IPS-11a (cell line): ENCODE data around the gene RNF10.
A peak's percentile ranks its signal among the peaks of the same experiment; 100 is the strongest.
"Not testable (repeated sequence)": the region's sequence is repeated elsewhere in the genome, so short reads cannot be mapped to it uniquely, and the experiment has no call there.

Source experiments
- H3K4me3 ChIP-seq: one replicate; pipeline ENCODE4 v1.5.1; 2013; ENCODE audit warnings: low read depth, low read length, control low read depth

The RNF10 gene

DNA sequence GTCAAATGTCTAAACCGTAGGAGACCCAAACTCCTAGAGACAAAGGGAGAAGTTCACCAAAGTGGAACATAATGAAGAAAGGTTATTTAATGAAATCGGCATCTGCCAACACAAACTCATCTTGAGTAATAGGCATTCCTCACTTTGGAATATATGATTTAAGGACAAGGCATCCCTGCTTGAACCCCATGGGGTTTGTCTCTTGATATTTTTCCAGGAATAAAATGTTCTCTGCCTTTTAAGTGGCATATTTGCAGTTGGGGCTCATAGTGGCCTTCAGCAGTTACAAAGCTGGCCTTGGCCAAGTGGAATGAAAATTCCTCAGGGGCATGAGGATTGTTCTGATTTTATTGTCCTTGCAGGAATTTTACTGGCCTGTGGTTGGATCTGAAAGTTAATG lies 40.0 kb downstream of the RNF10 start:
- no peak overlapping the region for H3K4me3 ChIP-seq

- H3K4me3 ChIP-seq, result no peak overlapping the region
Measured at GRCh38 chr12:120579179-120579578, 45.0 kb downstream of the RNF10 start.

GRCh38 chr12:120580787-120581723 lies 46.9 kb downstream of the RNF10 start, which contains the start of gene POP5:
Gene POP5 (minus strand): TSS chr12:120581402. CDS start chr12:120581362, 40 bp downstream.
- H3K4me3 ChIP-seq, result peak within 1 kb of the TSS; percentile 85

- H3K4me3 ChIP-seq, result no peak overlapping the region
Measured at GRCh38 chr12:120581998-120582397, 47.8 kb downstream of the RNF10 start.

- peak overlapping the region; percentile 2 for H3K4me3 ChIP-seq
Measured at GRCh38 chr12:120583478-120584030, 49.4 kb downstream of the RNF10 start.

- peak overlapping the region; percentile 28 for H3K4me3 ChIP-seq
Measured at GRCh38 chr12:120584343-120585149, 50.4 kb downstream of the RNF10 start.

DNA sequence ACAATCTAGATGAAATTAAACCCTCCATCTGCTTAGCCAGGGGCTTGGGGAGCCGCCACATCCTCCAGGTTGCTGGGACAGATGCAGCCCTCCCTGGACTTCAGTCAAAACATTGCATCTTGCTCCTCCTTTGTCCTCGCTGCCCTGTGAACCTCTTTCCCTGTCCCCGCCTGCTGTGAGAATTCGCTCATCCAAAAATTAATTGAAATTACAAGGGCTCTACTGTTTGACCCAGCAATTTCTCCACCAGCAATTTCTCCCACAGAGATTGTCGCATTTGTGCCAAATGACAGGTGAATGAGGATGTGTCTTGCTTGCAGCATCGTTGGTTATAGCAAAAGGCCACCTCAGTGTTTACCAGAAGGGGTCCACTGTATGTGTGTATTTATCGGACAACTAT lies 52.0 kb downstream of the RNF10 start:
- no peak overlapping the region for H3K4me3 ChIP-seq

DNA sequence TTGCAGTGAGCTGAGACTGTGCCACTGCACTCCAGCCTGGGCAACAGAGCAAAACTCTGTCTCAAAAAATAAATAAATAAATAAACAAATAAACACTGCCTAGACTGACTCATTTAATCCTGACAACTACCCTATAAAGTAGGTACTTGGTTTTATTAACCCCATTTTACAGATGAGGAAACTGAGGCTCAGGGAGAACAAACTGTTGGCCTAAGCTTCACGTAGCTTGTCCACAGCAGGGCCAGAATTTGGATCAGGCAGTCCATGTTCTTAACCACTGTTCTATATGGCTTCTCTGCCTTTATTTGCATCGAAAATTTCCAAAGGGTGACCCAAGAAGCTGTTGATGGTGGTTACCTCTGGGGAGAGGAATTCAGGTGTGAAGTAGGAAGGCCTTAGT lies 52.7 kb downstream of the RNF10 start:
- no peak overlapping the region for H3K4me3 ChIP-seq

GRCh38 chr12:120588371-120588770 lies 54.2 kb downstream of the RNF10 start:
- H3K4me3 ChIP-seq, result no peak overlapping the region

DNA sequence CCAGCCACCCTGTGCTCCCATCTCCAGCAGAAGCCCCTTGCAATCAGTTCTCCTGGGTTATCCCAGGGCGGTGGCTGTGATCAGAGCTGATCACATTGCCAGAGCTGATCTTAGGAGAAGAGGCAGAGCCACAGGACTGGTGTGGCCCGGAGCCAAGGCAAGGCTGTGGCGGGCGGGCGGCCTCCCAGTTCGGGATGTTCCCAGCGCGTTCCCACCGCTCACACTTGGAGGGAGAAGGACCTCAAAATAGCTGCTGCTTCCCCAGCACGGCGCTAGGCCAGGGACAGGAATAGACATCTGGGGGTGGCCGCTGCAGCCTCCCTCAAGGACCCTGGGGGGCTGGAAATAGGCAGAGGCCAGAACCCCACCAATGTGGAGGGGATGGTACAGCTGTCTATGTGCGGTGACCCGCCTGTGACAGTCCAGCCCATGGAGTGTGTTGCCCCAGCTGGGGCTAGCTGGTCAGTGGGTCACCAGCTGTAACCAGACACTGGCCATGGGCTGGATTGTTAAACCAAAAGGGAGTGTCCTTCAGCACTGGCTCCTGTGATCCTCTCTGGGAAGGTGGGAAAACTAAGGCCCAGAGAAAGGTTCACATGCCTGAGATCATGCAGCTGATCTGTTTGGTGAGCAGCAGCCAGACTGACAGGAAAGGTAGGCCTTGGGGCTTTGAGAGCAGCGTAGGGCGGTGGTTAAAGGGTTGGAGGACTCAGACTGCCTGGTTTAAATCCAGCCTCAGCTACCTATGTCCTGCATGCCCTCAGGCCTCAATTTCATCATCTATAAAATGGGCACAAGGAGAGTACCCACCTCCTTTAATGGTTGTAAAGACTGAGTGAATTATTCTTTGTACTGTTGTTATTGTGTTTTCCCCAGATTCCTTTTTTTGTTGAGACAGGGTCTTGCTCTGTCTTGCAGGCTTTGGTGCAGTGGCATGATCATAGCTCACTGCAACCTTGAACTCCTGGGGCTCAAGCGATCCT lies 55.1 kb downstream of the RNF10 start:
- no peak overlapping the region for H3K4me3 ChIP-seq

DNA sequence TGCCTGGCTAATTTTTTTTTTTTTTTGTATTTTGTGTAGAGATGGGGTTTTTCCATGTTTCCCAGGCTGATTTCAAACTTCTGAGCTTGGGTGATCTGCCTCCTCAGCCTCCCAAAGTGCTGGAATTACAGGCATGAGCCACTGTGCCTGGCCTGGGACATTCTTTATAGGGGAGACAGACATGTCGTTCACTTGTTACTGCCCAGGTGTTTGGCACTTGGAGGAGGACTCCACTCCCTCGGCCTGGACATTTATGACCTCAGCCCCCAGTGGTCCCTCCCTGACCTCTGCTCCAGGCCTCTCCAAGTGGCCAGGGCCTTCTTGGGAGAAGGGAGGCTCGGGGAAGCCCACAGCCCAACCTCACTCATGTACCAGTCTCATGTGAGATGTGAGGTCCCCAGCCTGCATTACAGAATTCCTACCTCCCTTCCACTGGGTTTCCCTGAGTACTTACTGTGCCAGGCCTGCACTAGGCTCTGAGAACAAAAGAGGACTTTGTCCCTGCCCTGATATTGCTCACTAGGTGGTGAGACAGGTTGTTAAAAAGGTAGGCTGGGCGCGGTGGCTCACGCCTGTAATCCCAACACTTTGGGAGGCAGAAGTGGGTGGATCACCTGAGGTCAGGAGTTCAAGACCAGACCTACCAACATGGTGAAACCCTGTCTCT lies 56.7 kb downstream of the RNF10 start:
- H3K4me3 ChIP-seq, result no peak overlapping the region

- H3K4me3 ChIP-seq, result no peak overlapping the region
Measured at GRCh38 chr12:120592121-120593049, 58.2 kb downstream of the RNF10 start.

GRCh38 chr12:120596901-120597300 lies 62.7 kb downstream of the RNF10 start:
- no peak overlapping the region for H3K4me3 ChIP-seq

DNA sequence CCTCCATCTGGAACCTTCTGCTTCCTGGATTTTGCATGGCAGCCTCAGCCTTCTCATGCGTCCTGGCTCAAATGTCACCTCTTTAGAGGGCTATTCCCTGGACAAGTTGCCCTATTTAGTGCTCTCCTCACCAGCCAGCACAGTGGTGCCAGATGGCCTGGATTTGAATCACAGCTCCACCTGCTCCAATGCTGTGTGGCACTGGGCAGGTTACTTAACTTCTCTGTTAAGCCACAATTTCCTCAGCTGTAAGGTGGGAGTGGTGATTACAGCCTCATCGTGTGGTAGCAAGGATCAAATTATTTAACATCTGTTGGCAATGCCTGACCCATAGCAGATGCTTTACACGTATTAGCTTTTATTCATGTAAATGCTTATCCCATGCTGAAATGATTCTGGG lies 63.7 kb downstream of the RNF10 start:
- H3K4me3 ChIP-seq, result no peak overlapping the region

DNA sequence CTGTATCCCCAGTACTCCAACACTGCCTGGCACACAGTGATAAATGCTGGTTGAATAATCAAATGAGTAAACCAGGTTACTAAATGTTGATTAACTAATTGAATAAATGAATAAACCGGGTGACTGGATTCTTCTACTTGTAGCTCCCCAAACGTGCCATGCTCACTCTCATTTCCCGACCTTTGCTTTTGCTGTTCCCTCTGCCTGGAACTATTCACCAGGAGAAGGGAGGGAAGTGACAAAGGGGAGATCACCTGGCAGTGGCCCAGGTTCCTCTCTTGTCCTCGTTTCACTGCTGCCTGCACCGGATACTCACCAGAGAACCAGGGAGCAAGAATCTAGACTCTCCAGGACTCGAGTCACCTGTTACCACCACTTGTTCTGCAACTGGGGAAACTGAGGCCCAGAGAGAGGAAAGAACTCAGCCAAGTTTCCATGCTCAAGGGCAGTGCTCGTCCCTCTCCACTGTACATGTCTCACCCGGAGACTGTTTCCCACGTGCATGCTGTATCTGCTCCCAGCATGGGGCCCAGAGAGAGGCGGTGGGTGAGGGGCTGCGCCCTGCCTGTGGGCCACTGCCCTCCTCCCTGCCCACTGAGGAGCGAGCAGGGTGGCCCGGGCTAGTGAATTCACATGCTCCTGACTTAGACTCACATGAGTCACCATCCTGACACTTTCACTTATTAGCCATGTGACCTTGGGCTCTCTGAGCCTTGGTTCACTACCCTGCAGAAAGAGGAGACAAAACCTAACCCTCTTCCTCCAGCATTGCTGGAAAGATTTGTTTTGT lies 64.7 kb downstream of the RNF10 start:
- no peak overlapping the region for H3K4me3 ChIP-seq

DNA sequence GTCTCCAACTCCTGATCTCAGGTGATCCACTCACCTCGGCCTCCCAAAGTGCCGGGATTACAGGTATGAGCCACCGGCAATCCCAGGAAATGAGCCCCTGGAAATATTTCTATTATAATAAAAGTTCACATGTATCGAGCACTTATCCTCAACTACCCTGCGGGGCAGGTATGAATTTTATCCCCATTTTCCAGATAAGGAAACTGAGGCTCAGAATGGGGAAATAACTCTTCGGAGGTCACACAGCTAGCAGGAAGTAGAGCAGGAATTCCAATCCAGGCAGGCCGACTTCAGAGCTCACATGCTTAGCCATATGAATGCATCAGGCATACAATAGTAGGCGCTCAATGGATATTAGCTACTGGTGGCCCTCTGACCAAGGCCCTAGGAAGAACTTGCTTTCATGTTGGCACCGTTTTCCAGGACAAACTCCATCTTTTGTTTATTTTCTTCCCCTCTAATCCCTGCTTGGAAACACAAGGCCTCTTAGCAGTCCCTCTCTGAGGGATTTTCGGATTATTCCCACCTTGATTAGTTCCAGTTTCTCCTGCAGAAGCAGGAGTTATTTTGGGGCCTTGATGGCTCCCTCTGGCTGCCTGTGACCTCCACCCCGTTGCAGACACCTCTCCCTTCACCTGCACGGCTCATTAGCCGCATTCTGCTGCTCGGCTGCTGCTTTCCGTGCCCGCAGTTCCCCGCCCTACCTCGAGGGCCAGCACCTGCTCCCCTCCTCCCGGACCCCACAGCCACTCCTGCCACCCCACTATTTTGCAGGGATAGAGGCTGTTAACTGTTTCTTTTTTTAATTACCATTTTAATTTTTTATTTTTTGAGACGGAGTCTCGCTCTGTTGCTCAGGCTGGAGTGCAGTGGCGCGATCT lies 65.8 kb downstream of the RNF10 start:
- no peak overlapping the region for H3K4me3 ChIP-seq

DNA sequence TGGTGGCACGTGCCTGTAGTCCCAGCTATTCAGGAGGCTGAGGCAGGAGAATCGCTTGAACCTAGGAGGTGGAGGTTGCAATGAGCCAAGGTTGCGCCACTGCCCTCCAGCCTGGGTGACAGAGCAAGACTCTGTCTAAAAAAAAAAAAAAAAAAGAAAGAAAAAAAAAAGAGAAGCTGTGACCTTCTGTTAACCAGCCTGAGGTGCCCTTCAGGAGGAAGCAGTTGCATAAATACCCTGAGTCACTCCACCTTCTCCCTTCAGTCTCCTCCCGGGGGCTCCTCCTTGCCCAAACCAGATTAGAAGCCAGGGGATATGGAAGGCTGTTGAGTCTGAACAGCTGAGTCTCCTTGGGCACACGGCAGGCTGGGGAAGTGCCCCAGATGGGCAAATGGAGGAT lies 68.3 kb downstream of the RNF10 start:
- not testable (repeated sequence) for H3K4me3 ChIP-seq
